ENCODE results near the gene GAS7.

Gene GAS7

DNA sequence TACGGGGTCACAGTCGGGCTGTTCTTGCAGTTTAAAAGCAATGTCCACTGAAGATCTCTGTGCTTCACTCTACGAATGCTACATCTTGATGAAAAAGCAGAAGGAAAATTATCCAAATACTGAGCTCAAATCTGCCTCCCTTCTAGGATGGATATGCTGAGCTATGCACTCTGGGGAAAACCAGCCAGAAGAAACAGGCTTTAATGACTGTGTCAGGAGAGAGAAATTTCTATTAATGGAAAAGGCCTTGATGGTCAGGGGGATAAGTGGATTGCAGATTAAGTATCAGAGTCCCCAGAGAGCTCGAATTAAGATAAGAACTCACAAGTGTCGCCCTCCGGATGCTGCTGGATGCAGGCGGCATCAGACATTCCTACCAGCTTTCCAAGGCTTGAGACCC is 253.7 kb downstream of the GAS7 start:
- no peak overlapping the region for H3K4me3 ChIP-seq (ENCODE audit: low read length)
- DNase-seq (ENCODE audit: low read depth): no peak
- TF ChIP-seq, protein P1, sequence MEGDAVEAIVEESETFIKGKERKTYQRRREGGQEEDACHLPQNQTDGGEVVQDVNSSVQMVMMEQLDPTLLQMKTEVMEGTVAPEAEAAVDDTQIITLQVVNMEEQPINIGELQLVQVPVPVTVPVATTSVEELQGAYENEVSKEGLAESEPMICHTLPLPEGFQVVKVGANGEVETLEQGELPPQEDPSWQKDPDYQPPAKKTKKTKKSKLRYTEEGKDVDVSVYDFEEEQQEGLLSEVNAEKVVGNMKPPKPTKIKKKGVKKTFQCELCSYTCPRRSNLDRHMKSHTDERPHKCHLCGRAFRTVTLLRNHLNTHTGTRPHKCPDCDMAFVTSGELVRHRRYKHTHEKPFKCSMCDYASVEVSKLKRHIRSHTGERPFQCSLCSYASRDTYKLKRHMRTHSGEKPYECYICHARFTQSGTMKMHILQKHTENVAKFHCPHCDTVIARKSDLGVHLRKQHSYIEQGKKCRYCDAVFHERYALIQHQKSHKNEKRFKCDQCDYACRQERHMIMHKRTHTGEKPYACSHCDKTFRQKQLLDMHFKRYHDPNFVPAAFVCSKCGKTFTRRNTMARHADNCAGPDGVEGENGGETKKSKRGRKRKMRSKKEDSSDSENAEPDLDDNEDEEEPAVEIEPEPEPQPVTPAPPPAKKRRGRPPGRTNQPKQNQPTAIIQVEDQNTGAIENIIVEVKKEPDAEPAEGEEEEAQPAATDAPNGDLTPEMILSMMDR (IDR thresholded peaks at IDR 0.05; ENCODE audit: insufficient read depth, low read depth, low read length, missing control alignments): no peak

DNA sequence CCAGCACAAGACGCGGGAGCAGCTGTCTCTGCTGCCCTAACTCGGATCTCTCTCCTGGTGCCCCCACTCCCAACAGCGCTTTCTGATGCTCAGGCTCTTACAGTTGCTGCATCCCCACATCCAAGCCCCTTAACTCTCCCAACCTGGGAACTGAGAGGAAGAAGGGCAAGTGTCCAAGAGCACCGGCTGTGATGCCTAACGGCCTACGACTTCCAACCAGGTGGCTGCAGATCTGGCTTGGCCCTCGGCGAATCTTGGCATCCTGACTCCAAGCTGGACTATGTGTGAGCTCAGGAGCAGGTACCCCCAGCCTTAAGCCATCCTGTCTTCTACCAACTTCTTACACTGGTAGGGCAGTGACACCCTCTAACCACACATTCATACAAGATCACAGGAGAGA is 255.1 kb downstream of the GAS7 start:
- DNase-seq (ENCODE audit: low read depth): no peak
- H3K4me3 ChIP-seq (ENCODE audit: low read length): no peak overlapping the region
- TF ChIP-seq, protein P1 (IDR thresholded peaks at IDR 0.05; ENCODE audit: insufficient read depth, low read depth, low read length, missing control alignments): no peak

DNA sequence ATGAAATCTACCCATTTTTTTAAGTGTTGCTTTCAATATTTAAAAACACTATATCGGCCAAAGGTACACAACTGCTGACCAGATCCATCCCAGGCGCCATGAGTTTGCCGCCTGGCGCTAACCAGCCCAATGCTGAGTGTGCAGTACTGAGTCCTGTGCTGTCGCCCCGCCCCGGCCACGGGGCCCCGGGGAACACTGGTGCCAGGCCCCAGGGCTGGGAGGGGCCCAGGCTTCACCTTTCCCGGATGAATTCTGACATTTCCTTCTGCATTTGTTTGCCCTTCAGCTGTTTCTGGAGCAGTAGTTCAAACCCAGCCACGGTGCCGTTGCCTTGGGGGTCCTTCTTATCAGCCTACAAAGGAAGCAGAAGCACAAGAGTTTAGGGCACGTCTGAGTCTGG is 255.5 kb downstream of the GAS7 start:
- no peak overlapping the region for H3K4me3 ChIP-seq (ENCODE audit: low read length)
- no peak for DNase-seq (ENCODE audit: low read depth)
- TF ChIP-seq, protein P1 (IDR thresholded peaks at IDR 0.05; ENCODE audit: insufficient read depth, low read depth, low read length, missing control alignments): no peak

DNA sequence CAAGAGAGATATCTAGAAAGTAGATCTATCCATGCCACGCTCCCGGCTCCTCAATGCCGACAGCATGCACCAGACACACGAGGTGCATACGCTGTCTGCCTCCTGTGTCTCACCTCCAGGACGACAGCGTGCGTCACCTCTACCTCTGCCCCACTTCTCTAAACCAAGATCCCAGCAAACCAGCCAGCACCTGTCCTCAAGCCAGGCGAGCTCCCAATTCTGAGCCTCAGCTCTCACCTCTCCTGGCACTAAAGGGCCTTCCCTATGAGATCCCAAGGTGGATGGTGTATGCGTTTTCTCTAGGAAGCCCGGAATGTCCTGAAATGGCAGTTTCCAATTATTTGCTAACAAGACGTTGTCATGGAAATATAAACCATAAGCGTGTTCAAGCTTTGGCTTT is 257.1 kb downstream of the GAS7 start:
- TF ChIP-seq, protein P1 (IDR thresholded peaks at IDR 0.05; ENCODE audit: insufficient read depth, low read depth, low read length, missing control alignments): no peak
- no peak for DNase-seq (ENCODE audit: low read depth)
- H3K4me3 ChIP-seq (ENCODE audit: low read length): no peak overlapping the region

DNA sequence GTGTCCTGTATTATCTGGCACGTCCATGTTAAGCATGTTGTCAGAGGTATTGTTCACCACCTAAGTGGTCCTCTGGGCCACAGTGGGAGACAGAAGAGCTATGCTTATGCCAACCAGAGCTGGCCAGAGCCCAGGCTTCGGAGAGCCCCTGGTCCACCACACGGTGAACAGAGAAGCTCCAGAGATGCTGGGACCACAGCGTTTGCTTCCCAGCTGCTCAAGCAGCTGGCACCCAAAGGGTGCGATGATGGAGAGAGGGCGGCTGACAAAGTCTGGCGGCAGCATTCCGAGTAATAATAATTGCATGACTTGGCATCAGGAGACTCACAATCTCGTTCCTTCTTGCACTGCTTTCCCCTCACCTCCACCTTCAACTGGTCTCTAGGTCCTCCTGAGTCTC is 257.6 kb downstream of the GAS7 start:
- DNase-seq (ENCODE audit: low read depth): no peak
- TF ChIP-seq, protein P1 (IDR thresholded peaks at IDR 0.05; ENCODE audit: insufficient read depth, low read depth, low read length, missing control alignments): no peak
- no peak overlapping the region for H3K4me3 ChIP-seq (ENCODE audit: low read length)

DNA sequence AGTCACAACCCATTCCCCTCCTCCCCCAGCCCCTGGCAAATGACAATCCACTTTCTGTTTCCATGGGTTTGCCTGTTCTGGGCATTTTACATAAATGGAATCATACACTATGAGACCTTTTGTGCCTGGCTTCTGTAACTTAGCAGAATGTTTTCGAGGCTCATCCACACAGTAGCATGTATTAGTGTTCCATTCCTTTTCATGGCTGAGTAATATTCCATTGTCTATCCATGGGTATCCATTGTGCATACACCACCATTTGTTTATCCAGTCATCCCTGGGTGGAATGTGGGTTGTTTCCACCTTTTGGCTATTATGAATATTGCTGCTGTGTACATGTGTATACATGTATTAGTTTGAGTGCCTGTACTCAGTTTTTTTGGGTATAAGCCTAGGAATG is 259.6 kb downstream of the GAS7 start:
- H3K4me3 ChIP-seq (ENCODE audit: low read length): no peak overlapping the region
- DNase-seq (ENCODE audit: low read depth): no peak
- TF ChIP-seq, protein P1 (IDR thresholded peaks at IDR 0.05; ENCODE audit: insufficient read depth, low read depth, low read length, missing control alignments): no peak

DNA sequence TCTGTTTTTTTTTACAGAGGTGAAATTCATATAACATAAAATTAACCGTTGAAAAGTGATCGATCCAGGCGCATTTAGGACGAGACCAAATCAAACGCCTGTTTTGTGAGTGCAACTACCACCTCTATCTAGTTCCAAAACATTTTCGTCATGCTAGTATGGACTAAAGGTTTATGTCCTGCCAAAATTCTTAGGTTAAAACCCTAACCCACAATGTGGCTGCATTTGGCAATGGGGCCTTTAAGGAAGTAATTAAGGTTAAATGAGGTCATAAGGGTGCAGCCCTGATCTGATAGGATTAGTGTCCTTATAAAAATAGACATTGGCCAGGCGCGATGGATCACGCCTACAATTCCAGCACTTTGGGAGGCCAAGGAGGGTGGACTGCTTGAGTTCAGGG is 260.5 kb downstream of the GAS7 start:
- TF ChIP-seq, protein P1 (IDR thresholded peaks at IDR 0.05; ENCODE audit: insufficient read depth, low read depth, low read length, missing control alignments): no peak

More for the DNA sequence above, 260.5 kb downstream of the GAS7 start:
- DNase-seq (ENCODE audit: low read depth): no peak
- H3K4me3 ChIP-seq (ENCODE audit: low read length): no peak overlapping the region
